Caco-2 (cell line): ENCODE measurements around the gene CPED1. TPM values are rescaled to one million over a fixed set of nuclear protein-coding genes. Genes with fewer than 3 reads are reported as not detected.

Experiments used
- BruUV-seq: library from RNA; stranded (reverse); fragments of 400-500 nt; replicated peaks from 2 replicates; lab custom pipeline; 2021; lab: Mats Ljungman, UMichigan
- CTCF ChIA-PET: fragments of 300-600 bp; sonication (Branson Sonifier 250); formaldehyde crosslinking; loops from one replicate; lab custom pipeline; 2022; ENCODE audit warnings: antibody characterized with exemption; lab: Charles Lee
- POLR2A ChIA-PET: fragments of 300-600 bp; sonication (Branson Sonifier 250); formaldehyde crosslinking; loops from one replicate; lab custom pipeline; 2022; ENCODE audit warnings: antibody characterized with exemption; lab: Charles Lee
- DNase-seq, 2 experiments: peaks; one replicate each; pipeline versions ENCODE4 v3.0.0 to v3.0.0-alpha.2; 2020 to 2022
- H3K27me3 ChIP-seq: replicated peaks from 2 replicates; pipeline ENCODE4 v1.6.0; 2011; ENCODE audit warnings: low read length; ENCODE audit not compliant: control insufficient read depth, insufficient read depth
- H3K36me3 ChIP-seq: 2 replicates; pipeline ENCODE4 v1.5.1; 2011; ENCODE audit warnings: low read length; ENCODE audit not compliant: control insufficient read depth, insufficient read depth
- H3K4me1 ChIP-seq: fragments of 250-450 bp; sonication (Bioruptor Pico); 2 replicates; pipeline ENCODE4 v1.5.1; 2020; ENCODE audit warnings: mild to moderate bottlenecking
- H3K4me3 ChIP-seq: 2 replicates; pipeline ENCODE4 v1.5.1; 2011; ENCODE audit warnings: low read depth, mild to moderate bottlenecking, control low read depth, low read length
- H3K9me3 ChIP-seq: fragments of 250-450 bp; sonication (Bioruptor Pico); 2 replicates; pipeline ENCODE4 v1.5.1; 2020; ENCODE audit warnings: mild to moderate bottlenecking, moderate library complexity
- H3K27ac Mint-ChIP-seq: one replicate; pipeline ENCODE4 v1.8.0; 2022; ENCODE audit warnings: mixed read lengths; ENCODE audit not compliant: unreplicated experiment
- H3K27me3 Mint-ChIP-seq: one replicate; pipeline ENCODE4 v1.8.0; 2022; ENCODE audit warnings: mixed read lengths; ENCODE audit not compliant: insufficient read depth, unreplicated experiment
- H3K36me3 Mint-ChIP-seq: one replicate; pipeline ENCODE4 v1.8.0; 2022; ENCODE audit warnings: mild to moderate bottlenecking, mixed read lengths; ENCODE audit not compliant: insufficient read depth, unreplicated experiment
- H3K4me1 Mint-ChIP-seq: one replicate; pipeline ENCODE4 v1.8.0; 2022; ENCODE audit warnings: low read depth, mixed read lengths; ENCODE audit not compliant: unreplicated experiment
- H3K4me3 Mint-ChIP-seq: one replicate; pipeline ENCODE4 v1.8.0; 2022; ENCODE audit warnings: mild to moderate bottlenecking, moderate library complexity, mixed read lengths; ENCODE audit not compliant: unreplicated experiment
- H3K9me3 Mint-ChIP-seq: one replicate; pipeline ENCODE4 v1.8.0; 2022; ENCODE audit warnings: mixed read lengths; ENCODE audit not compliant: unreplicated experiment
- intact Hi-C: fragments of 100-400 bp; cut with micrococcal nuclease; formaldehyde crosslinking; loops from one replicate; pipeline ENCODE4 v1.10.0; 2022; ENCODE audit not compliant: unreplicated experiment
- total RNA-seq: library from RNA; stranded (reverse); gene quantifications from 2 replicates; pipeline ENCODE4 v1.2.3, GENCODE V29; 2022
- TF ChIP-seq, protein P1 (sequence below), 2 experiments: fragments of 200-600 bp in 1 of 2; IDR thresholded peaks; 1 replicate in 1 of 2; 2 replicates in 1 of 2; pipeline versions ENCODE4 v1.5.1 to v1.8.0; 2011 to 2022; ENCODE audit warnings: antibody characterized with exemption in 1 of 2, control low read depth in 1 of 2, inconsistent platforms in 1 of 2, low read depth in 1 of 2, low read length in 1 of 2, mild to moderate bottlenecking in 1 of 2, moderate library complexity in 1 of 2; ENCODE audit not compliant: insufficient read depth in 1 of 2, severe bottlenecking in 1 of 2, unreplicated experiment in 1 of 2

Gene CPED1
- total RNA-seq, 1 experiment from 2014 or later, result 0.23 TPM

DNA sequence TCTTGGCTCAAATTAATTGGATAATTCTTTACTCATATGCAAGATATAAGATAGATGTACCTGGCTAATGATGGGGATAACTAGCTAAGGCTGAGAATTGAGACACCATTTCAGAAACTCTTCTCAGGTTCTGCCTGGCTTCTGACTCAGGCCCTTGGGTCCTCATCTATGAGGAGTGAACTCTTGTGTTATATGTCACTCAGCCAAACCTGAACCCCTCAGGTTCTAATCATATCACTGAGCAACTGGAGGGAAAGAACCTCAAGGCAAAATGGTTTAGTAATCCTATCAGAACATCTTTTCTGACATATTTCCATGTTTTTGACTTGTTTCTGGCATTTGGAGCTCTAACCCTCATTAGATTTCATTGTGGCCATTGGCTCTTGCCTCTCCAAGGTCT lies 100.4 kb downstream of the CPED1 start:
- Mint-ChIP-seq H3K27ac (no peak overlapping the region), H3K36me3 (no peaks in the 10 kb centered on the region), H3K4me1 (peaks cover 7% of the 10 kb centered on the region), H3K4me3 (no peak overlapping the region), H3K9me3 (no peaks in the 10 kb centered on the region), H3K27me3 (no peaks in the 10 kb centered on the region)
- no peaks in the 10 kb centered on the region for H3K9me3 ChIP-seq
- CTCF ChIA-PET, result interaction anchor here (0.8 kb wide), 1 partner anchor 19 kb away, joined by 3 read pairs; no protein-coding TSS in a partner anchor
- no peaks in the 10 kb centered on the region for H3K36me3 ChIP-seq
- no TSS peak for BruUV-seq
- no peak for DNase-seq
- intact Hi-C loops, result no loop called here
- TF ChIP-seq, protein P1, sequence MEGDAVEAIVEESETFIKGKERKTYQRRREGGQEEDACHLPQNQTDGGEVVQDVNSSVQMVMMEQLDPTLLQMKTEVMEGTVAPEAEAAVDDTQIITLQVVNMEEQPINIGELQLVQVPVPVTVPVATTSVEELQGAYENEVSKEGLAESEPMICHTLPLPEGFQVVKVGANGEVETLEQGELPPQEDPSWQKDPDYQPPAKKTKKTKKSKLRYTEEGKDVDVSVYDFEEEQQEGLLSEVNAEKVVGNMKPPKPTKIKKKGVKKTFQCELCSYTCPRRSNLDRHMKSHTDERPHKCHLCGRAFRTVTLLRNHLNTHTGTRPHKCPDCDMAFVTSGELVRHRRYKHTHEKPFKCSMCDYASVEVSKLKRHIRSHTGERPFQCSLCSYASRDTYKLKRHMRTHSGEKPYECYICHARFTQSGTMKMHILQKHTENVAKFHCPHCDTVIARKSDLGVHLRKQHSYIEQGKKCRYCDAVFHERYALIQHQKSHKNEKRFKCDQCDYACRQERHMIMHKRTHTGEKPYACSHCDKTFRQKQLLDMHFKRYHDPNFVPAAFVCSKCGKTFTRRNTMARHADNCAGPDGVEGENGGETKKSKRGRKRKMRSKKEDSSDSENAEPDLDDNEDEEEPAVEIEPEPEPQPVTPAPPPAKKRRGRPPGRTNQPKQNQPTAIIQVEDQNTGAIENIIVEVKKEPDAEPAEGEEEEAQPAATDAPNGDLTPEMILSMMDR (IDR thresholded peaks at IDR 0.05; ENCODE audit: insufficient read depth in 1 of 2, low read depth in 1 of 2, low read length in 1 of 2, severe bottlenecking in 1 of 2, unreplicated experiment in 1 of 2), result no peak
- H3K27me3 ChIP-seq, result no peaks in the 10 kb centered on the region
- no peak overlapping the region for H3K4me3 ChIP-seq
- POLR2A ChIA-PET, result no interaction called here
- H3K4me1 ChIP-seq, result peaks cover 5% of the 10 kb centered on the region; the same call in 1 of the 2 replicates

GRCh38 chr7:121094829-121095228 lies 106.3 kb downstream of the CPED1 start:
- no peaks in the 10 kb centered on the region for H3K9me3 Mint-ChIP-seq
- ChIA-PET POLR2A (no interaction called here), CTCF (interaction anchor here (1.3 kb wide), 1 partner anchor 11 kb away, joined by 3 read pairs; no protein-coding TSS in a partner anchor)
- no peak overlapping the region for H3K27ac Mint-ChIP-seq
- no TSS peak for BruUV-seq
- H3K27me3 Mint-ChIP-seq, result peaks cover 5% of the 10 kb centered on the region
- no peaks in the 10 kb centered on the region for H3K36me3 Mint-ChIP-seq
- H3K4me1 Mint-ChIP-seq, result no peaks in the 10 kb centered on the region
- no peak for DNase-seq
- intact Hi-C loops, result no loop called here
- Histone ChIP-seq H3K36me3 (no peaks in the 10 kb centered on the region), H3K4me1 (no peaks in the 10 kb centered on the region), H3K9me3 (no peaks in the 10 kb centered on the region), H3K27me3 (no peaks in the 10 kb centered on the region), H3K4me3 (no peak overlapping the region)
- TF ChIP-seq, protein P1 (IDR thresholded peaks at IDR 0.05; ENCODE audit: insufficient read depth in 1 of 2, low read depth in 1 of 2, low read length in 1 of 2, severe bottlenecking in 1 of 2, unreplicated experiment in 1 of 2), result no peak
- H3K4me3 Mint-ChIP-seq, result no peak overlapping the region

DNA sequence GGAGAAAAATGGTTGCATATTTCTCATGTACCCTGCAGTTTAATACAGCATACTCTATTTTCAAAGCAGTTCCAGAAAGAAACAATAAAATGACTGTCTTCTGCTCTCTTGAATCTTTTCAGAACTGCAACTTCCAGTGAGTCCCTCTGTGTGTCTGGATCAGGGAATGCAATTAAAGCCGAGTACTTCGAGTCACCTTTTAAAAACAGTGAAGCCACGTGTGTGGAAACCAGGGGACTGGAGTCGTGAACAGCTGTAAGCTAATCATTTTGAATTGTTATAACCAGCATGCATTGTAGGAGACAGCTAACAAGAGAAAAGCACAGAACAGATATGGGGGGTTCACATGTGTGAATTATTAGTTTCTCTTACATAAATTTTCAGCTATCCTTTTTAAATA lies 109.1 kb downstream of the CPED1 start:
- POLR2A ChIA-PET, result no interaction called here
- intact Hi-C loops, result no loop called here

More for the DNA sequence above, 109.1 kb downstream of the CPED1 start:
- no peaks in the 10 kb centered on the region for H3K9me3 Mint-ChIP-seq
- 0 out of 2 replicates have a peak, but pooled peaks cover 4% of the 10 kb centered on the region for H3K4me1 ChIP-seq
- H3K27me3 ChIP-seq, result no peaks in the 10 kb centered on the region
- peaks cover 5% of the 10 kb centered on the region for H3K27me3 Mint-ChIP-seq
- H3K4me1 Mint-ChIP-seq, result peaks cover under 1% of the 10 kb centered on the region
- H3K36me3 ChIP-seq, result no peaks in the 10 kb centered on the region
- H3K27ac Mint-ChIP-seq, result no peak overlapping the region
- no peaks in the 10 kb centered on the region for H3K9me3 ChIP-seq
- no peak for DNase-seq
- CTCF ChIA-PET, result interaction anchor here (1.0 kb wide), 1 partner anchor 11 kb away, joined by 4 read pairs; no protein-coding TSS in a partner anchor
- H3K36me3 Mint-ChIP-seq, result no peaks in the 10 kb centered on the region
- no TSS peak for BruUV-seq
- no peak overlapping the region for H3K4me3 Mint-ChIP-seq
- TF ChIP-seq, protein P1 (IDR thresholded peaks at IDR 0.05; ENCODE audit: insufficient read depth in 1 of 2, low read depth in 1 of 2, low read length in 1 of 2, severe bottlenecking in 1 of 2, unreplicated experiment in 1 of 2), result no peak
- no peak overlapping the region for H3K4me3 ChIP-seq
